HG02642 (cell line): ENCODE results near the gene BIRC6.
"Not testable (repeated sequence)": the region's sequence is repeated elsewhere in the genome, so short reads cannot be mapped to it uniquely, and the experiment has no call there.

ENCODE experiments used
- ATAC-seq: cut with Tn5 transposase; IDR thresholded peaks from one replicate; pipeline ENCODE4 v1.9.1; 2021; ENCODE audit warnings: mild to moderate bottlenecking; ENCODE audit not compliant: unreplicated experiment, poor library complexity

Gene BIRC6

GRCh38 chr2:32356681-32357317 is at the start of gene BIRC6:
Gene BIRC6, plus strand, starts transcription at chr2:32357023. Its CDS starts 139 bp downstream, at chr2:32357162.
- peak; percentile 90 for ATAC-seq

GRCh38 chr2:32310577-32310976 is 46.2 kb upstream of the BIRC6 start:
- no peak for ATAC-seq

GRCh38 chr2:32314886-32315285 is 41.9 kb upstream of the BIRC6 start:
- no peak for ATAC-seq

GRCh38 chr2:32328679-32329078 is 28.1 kb upstream of the BIRC6 start:
- not testable (repeated sequence) for ATAC-seq

GRCh38 chr2:32329180-32329980 is 27.4 kb upstream of the BIRC6 start:
- ATAC-seq, result not testable (repeated sequence)

GRCh38 chr2:32330136-32330535 is 26.7 kb upstream of the BIRC6 start:
- ATAC-seq, result no peak

GRCh38 chr2:32342801-32343200 is 14.0 kb upstream of the BIRC6 start:
- no peak for ATAC-seq

- not testable (repeated sequence) for ATAC-seq
These were observed 6.0 kb upstream of the BIRC6 start for GRCh38 chr2:32350797-32351196.

GRCh38 chr2:32355976-32356680 is 695 bp upstream of the BIRC6 start:
- ATAC-seq, result no peak

GRCh38 chr2:32357318-32358110 is 691 bp downstream of the BIRC6 start:
- peak; percentile 14 for ATAC-seq

- ATAC-seq, result no peak
These were observed 1.3 kb downstream of the BIRC6 start for GRCh38 chr2:32358111-32358482.

GRCh38 chr2:32360416-32360815 is 3.6 kb downstream of the BIRC6 start:
- ATAC-seq, result no peak

GRCh38 chr2:32362997-32363396 is 6.2 kb downstream of the BIRC6 start:
- not testable (repeated sequence) for ATAC-seq

GRCh38 chr2:32363597-32363996 is 6.8 kb downstream of the BIRC6 start:
- peak; percentile 51 for ATAC-seq

GRCh38 chr2:32364290-32364689 is 7.5 kb downstream of the BIRC6 start:
- ATAC-seq, result not testable (repeated sequence)

GRCh38 chr2:32365679-32366078 is 8.9 kb downstream of the BIRC6 start:
- ATAC-seq, result not testable (repeated sequence)

- no peak for ATAC-seq
These were observed 9.8 kb downstream of the BIRC6 start for GRCh38 chr2:32366595-32366994.

- ATAC-seq, result no peak
These were observed 12.4 kb downstream of the BIRC6 start for GRCh38 chr2:32369222-32369621.

GRCh38 chr2:32370942-32371341 is 14.1 kb downstream of the BIRC6 start:
- not testable (repeated sequence) for ATAC-seq

- no peak for ATAC-seq
These were observed 15.8 kb downstream of the BIRC6 start for GRCh38 chr2:32372519-32373182.
